Stimulated activated CD8-positive, alpha-beta memory T cell treated with anti-CD3 and anti-CD28 coated beads, Interleukin-12 subunit alpha, Interleukin-12 subunit beta, amount 100 ng/mL, for 1 hour (primary cell): ENCODE measurements around the gene SRD5A3.

Source experiments
- DNase-seq: peaks from one replicate; pipeline ENCODE4 v3.0.0-alpha.2; 2020; ENCODE audit warnings: low read depth

Gene SRD5A3

GRCh38 chr4:55407764-55408163 lies 61.7 kb downstream of the SRD5A3 start:
- no peak for DNase-seq

DNA sequence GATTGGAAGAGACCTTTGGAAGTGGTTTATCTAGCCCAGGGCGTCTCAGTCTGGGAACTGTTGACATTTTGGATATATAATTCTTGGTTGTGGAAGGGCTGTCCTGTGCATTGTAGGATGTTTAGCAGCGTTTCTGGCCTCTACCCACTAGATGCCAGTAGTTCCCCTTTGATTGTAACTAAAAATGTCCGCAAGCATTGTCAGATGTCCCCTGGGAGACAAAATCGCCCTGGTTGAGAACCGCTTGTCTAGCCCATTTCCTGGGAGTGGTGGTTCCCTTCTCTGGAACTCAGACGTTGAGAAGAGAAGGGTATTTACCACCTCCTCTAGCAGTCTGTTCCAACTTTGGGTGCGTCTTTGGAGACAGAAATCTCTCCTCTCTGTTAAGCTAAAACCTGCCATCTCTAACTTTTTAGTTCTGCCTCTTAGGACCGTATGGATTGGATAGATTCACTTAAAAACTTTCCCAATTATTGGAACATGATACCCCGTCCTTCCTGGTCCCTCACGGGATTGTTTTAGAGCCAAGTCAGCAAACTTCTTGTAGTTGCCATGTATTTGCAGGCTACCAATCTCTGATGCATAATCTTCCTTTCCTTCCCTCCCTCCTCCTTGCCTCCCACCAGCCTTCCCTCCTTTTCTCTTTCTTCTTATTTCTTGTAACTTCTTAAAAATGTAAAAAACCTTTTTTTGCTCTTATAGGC lies 63.6 kb downstream of the SRD5A3 start:
- DNase-seq, result no peak

GRCh38 chr4:55410431-55410830 lies 64.4 kb downstream of the SRD5A3 start:
- DNase-seq, result no peak

DNA sequence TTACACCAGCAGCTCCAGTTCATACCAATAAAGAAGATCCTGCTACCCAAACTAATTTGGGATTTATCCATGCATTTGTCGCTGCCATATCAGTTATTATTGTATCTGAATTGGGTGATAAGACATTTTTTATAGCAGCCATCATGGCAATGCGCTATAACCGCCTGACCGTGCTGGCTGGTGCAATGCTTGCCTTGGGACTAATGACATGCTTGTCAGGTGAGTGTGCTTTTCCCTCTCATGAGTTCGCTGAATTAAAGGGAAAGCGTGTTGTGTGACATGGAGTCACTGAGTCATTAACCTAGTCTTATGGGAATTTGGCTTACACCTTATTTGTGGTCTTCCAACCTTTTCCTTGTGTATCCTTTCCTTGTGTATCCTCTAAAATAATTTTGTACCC lies 65.6 kb downstream of the SRD5A3 start:
- no peak for DNase-seq

DNA sequence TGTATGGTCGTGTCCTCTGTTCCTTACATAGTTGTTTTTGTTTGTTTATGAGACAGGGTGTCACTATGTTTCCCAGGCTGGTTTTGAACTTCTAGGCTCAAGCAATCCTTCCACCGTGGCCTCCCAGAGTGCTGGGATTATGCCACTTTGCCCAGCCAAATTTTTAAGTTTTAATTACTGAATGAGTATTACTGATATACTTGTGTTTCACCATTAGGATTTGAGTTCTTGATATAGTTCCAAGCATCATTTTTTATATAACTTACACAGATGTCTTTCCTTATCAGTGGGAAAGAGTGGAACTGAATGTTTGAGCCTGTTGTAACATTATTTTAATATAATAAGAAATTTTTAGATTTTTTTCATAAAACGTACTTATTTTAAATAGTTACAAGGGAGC lies 70.1 kb downstream of the SRD5A3 start:
- DNase-seq, result no peak
